Thoracic aorta (tissue), 2 donors: ENCODE measurements around the gene FRMPD1. TPM values are rescaled to one million over a fixed set of nuclear protein-coding genes. Genes with fewer than 3 reads are reported as not detected.

Experiments used
- ATAC-seq: fragments of 150-250 bp; one replicate; pipeline ENCODE4 v1.8.0; 2017; ENCODE audit warnings: low read depth; ENCODE audit not compliant: insufficient number of reproducible peaks, low FRiP score
- DNase-seq: peaks from one replicate; pipeline ENCODE4 v3.0.0-alpha.2; 2020; ENCODE audit warnings: low spot score
- H3K27ac ChIP-seq, 2 donors: fragments of 200-600 bp; sonication (generic); 1 replicate in 1 of 2; 2 replicates in 1 of 2; pipeline ENCODE4 v1.5.1; 2016; ENCODE audit warnings: mild to moderate bottlenecking in 2 of 2, moderate library complexity in 2 of 2
- H3K27me3 ChIP-seq: fragments of 200-600 bp; sonication (generic); replicated peaks from 2 replicates; pipeline ENCODE4 v1.6.0; 2016; ENCODE audit warnings: mild to moderate bottlenecking; ENCODE audit not compliant: insufficient read depth
- H3K36me3 ChIP-seq: fragments of 200-600 bp; sonication (generic); one replicate; pipeline ENCODE4 v1.5.1; 2016
- H3K4me1 ChIP-seq, 2 donors: fragments of 200-600 bp; sonication (generic); 1 replicate in 1 of 2; 2 replicates in 1 of 2; pipeline versions ENCODE4 v1.5.1 to v1.6.0; 2016; ENCODE audit warnings: low read depth in 2 of 2, mild to moderate bottlenecking in 1 of 2; ENCODE audit not compliant: control insufficient read depth in 1 of 2
- H3K4me3 ChIP-seq: fragments of 200-600 bp; sonication (generic); 2 replicates; pipeline ENCODE4 v1.5.1; 2016; ENCODE audit warnings: mild to moderate bottlenecking
- H3K9me3 ChIP-seq: fragments of 200-600 bp; sonication (generic); 2 replicates; pipeline ENCODE4 v1.5.1; 2016
- CTCF ChIP-seq: fragments of 200-600 bp; sonication (generic); IDR thresholded peaks from one replicate; pipeline ENCODE4 v1.5.1; 2019; ENCODE audit warnings: antibody characterized with exemption
- total RNA-seq, 2 donors: library from RNA; depleted of rRNA; stranded (reverse); fragments of >200 nt; gene quantifications; one replicate each; pipeline versions ENCODE4 v1.1.0 to v1.2.3, GENCODE V29; 2016

The FRMPD1 gene
- total RNA-seq, 2 donors from 2014 or later, result 0.27 TPM; not detected in 1

- Histone ChIP-seq H3K4me1 (no peaks in the 10 kb centered on the region), H3K4me3 (no peak overlapping the region), H3K27me3 (no peaks in the 10 kb centered on the region), H3K36me3 (no peaks in the 10 kb centered on the region), H3K27ac (no peak overlapping the region), H3K9me3 (no peaks in the 10 kb centered on the region)
- no peak for DNase-seq
- no peak for TF ChIP-seq CTCF
- no peak for ATAC-seq
Observed at GRCh38 chr9:37623267-37623666, 27.5 kb upstream of the FRMPD1 start.

GRCh38 chr9:37624073-37624472, 26.7 kb upstream of the FRMPD1 start:
- Histone ChIP-seq H3K27ac (no peak overlapping the region), H3K36me3 (no peaks in the 10 kb centered on the region), H3K4me3 (no peak overlapping the region), H3K27me3 (no peaks in the 10 kb centered on the region), H3K9me3 (no peaks in the 10 kb centered on the region), H3K4me1 (no peaks in the 10 kb centered on the region)
- DNase-seq, result no peak
- ATAC-seq, result no peak
- TF ChIP-seq CTCF, result no peak

GRCh38 chr9:37625036-37625757, 25.6 kb upstream of the FRMPD1 start:
- H3K9me3 ChIP-seq, result no peaks in the 10 kb centered on the region
- H3K36me3 ChIP-seq, result no peaks in the 10 kb centered on the region
- no peak overlapping the region for H3K27ac ChIP-seq
- no peak overlapping the region for H3K4me3 ChIP-seq
- H3K4me1 ChIP-seq, result no peaks in the 10 kb centered on the region
- ATAC-seq (no peak), DNase-seq (no peak)
- TF ChIP-seq CTCF, result no peak
- no peaks in the 10 kb centered on the region for H3K27me3 ChIP-seq

GRCh38 chr9:37625758-37626147, 25.0 kb upstream of the FRMPD1 start:
- Histone ChIP-seq H3K27me3 (no peaks in the 10 kb centered on the region), H3K27ac (no peak overlapping the region), H3K9me3 (no peaks in the 10 kb centered on the region), H3K4me3 (no peak overlapping the region), H3K4me1 (no peaks in the 10 kb centered on the region), H3K36me3 (no peaks in the 10 kb centered on the region)
- DNase-seq (no peak), ATAC-seq (no peak)
- no peak for TF ChIP-seq CTCF

- no peak overlapping the region for H3K4me3 ChIP-seq
- TF ChIP-seq CTCF, result no peak
- ATAC-seq, result no peak
Observed at GRCh38 chr9:37626708-37627292, 24.0 kb upstream of the FRMPD1 start.

More at GRCh38 chr9:37626708-37627292, 24.0 kb upstream of the FRMPD1 start:
- Histone ChIP-seq H3K36me3 (no peaks in the 10 kb centered on the region), H3K27me3 (no peaks in the 10 kb centered on the region), H3K27ac (no peak overlapping the region), H3K9me3 (no peaks in the 10 kb centered on the region), H3K4me1 (no peaks in the 10 kb centered on the region)
- no peak for DNase-seq
